ENCODE measurements around the gene SCN10A. TPM values are rescaled to one million over a fixed set of nuclear protein-coding genes. Genes with fewer than 3 reads are reported as not detected.

The SCN10A gene
- total and polyA plus RNA-seq, 9 of the 15 experiments (the other 6 are each of a cell fraction or from before 2014, with no cell fraction given) = not detected

DNA sequence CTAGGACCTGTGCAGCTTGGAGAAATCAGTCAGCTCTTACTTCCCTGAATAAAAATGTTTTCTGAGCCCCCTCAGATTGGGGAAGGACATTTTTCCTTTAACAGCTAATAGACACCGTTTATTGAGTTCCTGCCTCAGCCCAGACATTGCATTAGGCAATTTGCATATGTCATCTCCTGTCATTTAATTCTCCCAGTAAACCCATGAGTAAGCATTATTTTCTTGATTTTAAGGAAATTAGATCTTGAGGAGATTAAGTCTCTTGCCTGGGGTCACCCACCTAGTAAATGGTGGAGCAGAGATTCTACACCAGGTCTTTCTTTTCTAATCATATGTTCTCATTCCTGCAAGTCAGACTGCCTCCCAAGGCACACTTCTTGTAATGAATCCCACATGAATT, 88.0 kb downstream of the SCN10A start (continued):
- TF ChIP-seq, protein P1, sequence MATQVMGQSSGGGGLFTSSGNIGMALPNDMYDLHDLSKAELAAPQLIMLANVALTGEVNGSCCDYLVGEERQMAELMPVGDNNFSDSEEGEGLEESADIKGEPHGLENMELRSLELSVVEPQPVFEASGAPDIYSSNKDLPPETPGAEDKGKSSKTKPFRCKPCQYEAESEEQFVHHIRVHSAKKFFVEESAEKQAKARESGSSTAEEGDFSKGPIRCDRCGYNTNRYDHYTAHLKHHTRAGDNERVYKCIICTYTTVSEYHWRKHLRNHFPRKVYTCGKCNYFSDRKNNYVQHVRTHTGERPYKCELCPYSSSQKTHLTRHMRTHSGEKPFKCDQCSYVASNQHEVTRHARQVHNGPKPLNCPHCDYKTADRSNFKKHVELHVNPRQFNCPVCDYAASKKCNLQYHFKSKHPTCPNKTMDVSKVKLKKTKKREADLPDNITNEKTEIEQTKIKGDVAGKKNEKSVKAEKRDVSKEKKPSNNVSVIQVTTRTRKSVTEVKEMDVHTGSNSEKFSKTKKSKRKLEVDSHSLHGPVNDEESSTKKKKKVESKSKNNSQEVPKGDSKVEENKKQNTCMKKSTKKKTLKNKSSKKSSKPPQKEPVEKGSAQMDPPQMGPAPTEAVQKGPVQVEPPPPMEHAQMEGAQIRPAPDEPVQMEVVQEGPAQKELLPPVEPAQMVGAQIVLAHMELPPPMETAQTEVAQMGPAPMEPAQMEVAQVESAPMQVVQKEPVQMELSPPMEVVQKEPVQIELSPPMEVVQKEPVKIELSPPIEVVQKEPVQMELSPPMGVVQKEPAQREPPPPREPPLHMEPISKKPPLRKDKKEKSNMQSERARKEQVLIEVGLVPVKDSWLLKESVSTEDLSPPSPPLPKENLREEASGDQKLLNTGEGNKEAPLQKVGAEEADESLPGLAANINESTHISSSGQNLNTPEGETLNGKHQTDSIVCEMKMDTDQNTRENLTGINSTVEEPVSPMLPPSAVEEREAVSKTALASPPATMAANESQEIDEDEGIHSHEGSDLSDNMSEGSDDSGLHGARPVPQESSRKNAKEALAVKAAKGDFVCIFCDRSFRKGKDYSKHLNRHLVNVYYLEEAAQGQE (IDR thresholded peaks at IDR 0.05; ENCODE audit: borderline replicate concordance) = no peak
- TF ChIP-seq, protein P1 (CRISPR knock-in tag; IDR thresholded peaks at IDR 0.05; ENCODE audit: low read depth) = no peak
- TF ChIP-seq, protein P2, sequence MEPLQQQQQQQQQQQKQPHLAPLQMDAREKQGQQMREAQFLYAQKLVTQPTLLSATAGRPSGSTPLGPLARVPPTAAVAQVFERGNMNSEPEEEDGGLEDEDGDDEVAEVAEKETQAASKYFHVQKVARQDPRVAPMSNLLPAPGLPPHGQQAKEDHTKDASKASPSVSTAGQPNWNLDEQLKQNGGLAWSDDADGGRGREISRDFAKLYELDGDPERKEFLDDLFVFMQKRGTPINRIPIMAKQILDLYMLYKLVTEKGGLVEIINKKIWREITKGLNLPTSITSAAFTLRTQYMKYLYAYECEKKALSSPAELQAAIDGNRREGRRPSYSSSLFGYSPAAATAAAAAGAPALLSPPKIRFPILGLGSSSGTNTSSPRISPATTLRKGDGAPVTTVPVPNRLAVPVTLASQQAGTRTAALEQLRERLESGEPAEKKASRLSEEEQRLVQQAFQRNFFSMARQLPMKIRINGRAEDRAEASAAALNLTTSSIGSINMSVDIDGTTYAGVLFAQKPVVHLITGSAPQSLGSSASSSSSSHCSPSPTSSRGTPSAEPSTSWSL (CRISPR knock-in tag; IDR thresholded peaks at IDR 0.05; ENCODE audit: borderline replicate concordance) = no peak
- TF ChIP-seq MAFG (tag; conservative IDR thresholded peaks at IDR 0.05) = peak; percentile 58; the same call in 1 of the 2 replicates
- TF ChIP-seq ZNF668 (CRISPR knock-in tag; IDR thresholded peaks at IDR 0.05) = no peak
- TF ChIP-seq POLR2AphosphoS2 (IDR thresholded peaks at IDR 0.05; ENCODE audit: low read length) = no peak
- TF ChIP-seq RB1 (IDR thresholded peaks at IDR 0.05; ENCODE audit: low read depth) = no peak
- TF ChIP-seq, protein P3, sequence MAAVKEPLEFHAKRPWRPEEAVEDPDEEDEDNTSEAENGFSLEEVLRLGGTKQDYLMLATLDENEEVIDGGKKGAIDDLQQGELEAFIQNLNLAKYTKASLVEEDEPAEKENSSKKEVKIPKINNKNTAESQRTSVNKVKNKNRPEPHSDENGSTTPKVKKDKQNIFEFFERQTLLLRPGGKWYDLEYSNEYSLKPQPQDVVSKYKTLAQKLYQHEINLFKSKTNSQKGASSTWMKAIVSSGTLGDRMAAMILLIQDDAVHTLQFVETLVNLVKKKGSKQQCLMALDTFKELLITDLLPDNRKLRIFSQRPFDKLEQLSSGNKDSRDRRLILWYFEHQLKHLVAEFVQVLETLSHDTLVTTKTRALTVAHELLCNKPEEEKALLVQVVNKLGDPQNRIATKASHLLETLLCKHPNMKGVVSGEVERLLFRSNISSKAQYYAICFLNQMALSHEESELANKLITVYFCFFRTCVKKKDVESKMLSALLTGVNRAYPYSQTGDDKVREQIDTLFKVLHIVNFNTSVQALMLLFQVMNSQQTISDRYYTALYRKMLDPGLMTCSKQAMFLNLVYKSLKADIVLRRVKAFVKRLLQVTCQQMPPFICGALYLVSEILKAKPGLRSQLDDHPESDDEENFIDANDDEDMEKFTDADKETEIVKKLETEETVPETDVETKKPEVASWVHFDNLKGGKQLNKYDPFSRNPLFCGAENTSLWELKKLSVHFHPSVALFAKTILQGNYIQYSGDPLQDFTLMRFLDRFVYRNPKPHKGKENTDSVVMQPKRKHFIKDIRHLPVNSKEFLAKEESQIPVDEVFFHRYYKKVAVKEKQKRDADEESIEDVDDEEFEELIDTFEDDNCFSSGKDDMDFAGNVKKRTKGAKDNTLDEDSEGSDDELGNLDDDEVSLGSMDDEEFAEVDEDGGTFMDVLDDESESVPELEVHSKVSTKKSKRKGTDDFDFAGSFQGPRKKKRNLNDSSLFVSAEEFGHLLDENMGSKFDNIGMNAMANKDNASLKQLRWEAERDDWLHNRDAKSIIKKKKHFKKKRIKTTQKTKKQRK (IDR thresholded peaks at IDR 0.05; ENCODE audit: borderline replicate concordance, low read depth, low read length) = no peak
- no peak for TF ChIP-seq DACH1 (IDR thresholded peaks at IDR 0.05; ENCODE audit: partially characterized antibody)
